WTC11 (cell line): ENCODE results near the gene IQGAP2.

Experiments used
- ATF1 ChIP-seq: sonication (generic); formaldehyde crosslinking; IDR thresholded peaks from 2 replicates; pipeline ENCODE4 v1.8.1; 2023; ENCODE audit warnings: mild to moderate bottlenecking, moderate library complexity, missing genetic modification reagents
- CREM ChIP-seq: sonication (generic); formaldehyde crosslinking; IDR thresholded peaks from 2 replicates; pipeline ENCODE4 v1.8.1; 2022; ENCODE audit warnings: mild to moderate bottlenecking, missing genetic modification reagents, moderate library complexity
- ELF4 ChIP-seq: sonication (generic); formaldehyde crosslinking; IDR thresholded peaks from 2 replicates; pipeline ENCODE4 v1.8.1; 2022; ENCODE audit warnings: low read depth, mild to moderate bottlenecking, moderate library complexity, missing genetic modification reagents
- FOXP4 ChIP-seq: sonication (generic); formaldehyde crosslinking; IDR thresholded peaks from 2 replicates; pipeline ENCODE4 v1.8.0; 2022; ENCODE audit warnings: mild to moderate bottlenecking, missing genetic modification reagents
- GABPB1 ChIP-seq: sonication (generic); formaldehyde crosslinking; IDR thresholded peaks from 2 replicates; pipeline ENCODE4 v1.8.1; 2023; ENCODE audit warnings: mild to moderate bottlenecking, missing genetic modification reagents
- HMGA2 ChIP-seq: fragments of 250-450 bp; sonication (Bioruptor Pico); IDR thresholded peaks from 2 replicates; pipeline ENCODE4 v1.4.0; 2021; ENCODE audit warnings: mild to moderate bottlenecking, moderate library complexity
- ZNF121 ChIP-seq: sonication (generic); formaldehyde crosslinking; IDR thresholded peaks from 2 replicates; pipeline ENCODE4 v1.8.0; 2023; ENCODE audit warnings: missing genetic modification reagents
- ZNF263 ChIP-seq: sonication (generic); formaldehyde crosslinking; IDR thresholded peaks from 2 replicates; pipeline ENCODE4 v1.8.1; 2022; ENCODE audit warnings: low read depth, mild to moderate bottlenecking, moderate library complexity, missing genetic modification reagents
- TF ChIP-seq, protein P1 (sequence below): fragments of 200-600 bp; IDR thresholded peaks from 2 replicates; pipeline ENCODE4 v1.8.0; 2022; ENCODE audit warnings: antibody characterized with exemption
- TF ChIP-seq, protein P2 (sequence below): sonication (generic); formaldehyde crosslinking; IDR thresholded peaks from 2 replicates; pipeline ENCODE4 v1.8.0; 2022; ENCODE audit warnings: mild to moderate bottlenecking, missing genetic modification reagents
- TF ChIP-seq, protein P3 (sequence below): fragments of 250-450 bp; sonication (Bioruptor Pico); IDR thresholded peaks from 2 replicates; pipeline ENCODE4 v2.1.2; 2022; ENCODE audit warnings: mild to moderate bottlenecking, moderate library complexity

DNA sequence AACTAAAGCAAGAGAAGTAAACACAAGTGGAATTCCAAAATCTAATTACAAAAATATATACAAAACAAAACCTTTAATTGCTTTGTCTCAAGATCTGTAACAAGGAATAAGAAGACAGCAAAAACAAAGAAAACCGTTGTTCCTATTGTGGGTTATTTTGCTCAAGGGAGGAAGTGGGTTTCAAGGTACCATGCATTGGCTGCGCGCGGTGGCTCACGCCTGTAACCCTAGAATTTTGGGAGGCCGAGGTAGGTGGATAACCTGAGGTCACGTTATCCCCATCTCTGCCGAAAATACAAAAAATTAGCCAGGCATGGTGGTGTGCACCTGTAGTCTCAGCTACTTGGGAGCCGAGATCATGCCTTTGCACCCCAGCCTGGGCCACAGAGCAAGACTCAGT is 12.1 kb upstream of the IQGAP2 start:
- no peak for TF ChIP-seq HMGA2 (CRISPR knock-in tag)
- no peak for TF ChIP-seq ZNF263 (CRISPR knock-in tag)
- TF ChIP-seq GABPB1 (CRISPR knock-in tag), result no peak
- no peak for TF ChIP-seq FOXP4 (CRISPR knock-in tag)
- TF ChIP-seq, protein P1, sequence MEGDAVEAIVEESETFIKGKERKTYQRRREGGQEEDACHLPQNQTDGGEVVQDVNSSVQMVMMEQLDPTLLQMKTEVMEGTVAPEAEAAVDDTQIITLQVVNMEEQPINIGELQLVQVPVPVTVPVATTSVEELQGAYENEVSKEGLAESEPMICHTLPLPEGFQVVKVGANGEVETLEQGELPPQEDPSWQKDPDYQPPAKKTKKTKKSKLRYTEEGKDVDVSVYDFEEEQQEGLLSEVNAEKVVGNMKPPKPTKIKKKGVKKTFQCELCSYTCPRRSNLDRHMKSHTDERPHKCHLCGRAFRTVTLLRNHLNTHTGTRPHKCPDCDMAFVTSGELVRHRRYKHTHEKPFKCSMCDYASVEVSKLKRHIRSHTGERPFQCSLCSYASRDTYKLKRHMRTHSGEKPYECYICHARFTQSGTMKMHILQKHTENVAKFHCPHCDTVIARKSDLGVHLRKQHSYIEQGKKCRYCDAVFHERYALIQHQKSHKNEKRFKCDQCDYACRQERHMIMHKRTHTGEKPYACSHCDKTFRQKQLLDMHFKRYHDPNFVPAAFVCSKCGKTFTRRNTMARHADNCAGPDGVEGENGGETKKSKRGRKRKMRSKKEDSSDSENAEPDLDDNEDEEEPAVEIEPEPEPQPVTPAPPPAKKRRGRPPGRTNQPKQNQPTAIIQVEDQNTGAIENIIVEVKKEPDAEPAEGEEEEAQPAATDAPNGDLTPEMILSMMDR, result no peak
- no peak for TF ChIP-seq CREM (CRISPR knock-in tag)
- TF ChIP-seq ELF4, result no peak
- no peak for TF ChIP-seq ATF1 (CRISPR knock-in tag)
- TF ChIP-seq, protein P2, sequence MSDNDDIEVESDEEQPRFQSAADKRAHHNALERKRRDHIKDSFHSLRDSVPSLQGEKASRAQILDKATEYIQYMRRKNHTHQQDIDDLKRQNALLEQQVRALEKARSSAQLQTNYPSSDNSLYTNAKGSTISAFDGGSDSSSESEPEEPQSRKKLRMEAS (CRISPR knock-in tag), result no peak
- no peak for TF ChIP-seq ZNF121 (CRISPR knock-in tag)
- TF ChIP-seq, protein P3, sequence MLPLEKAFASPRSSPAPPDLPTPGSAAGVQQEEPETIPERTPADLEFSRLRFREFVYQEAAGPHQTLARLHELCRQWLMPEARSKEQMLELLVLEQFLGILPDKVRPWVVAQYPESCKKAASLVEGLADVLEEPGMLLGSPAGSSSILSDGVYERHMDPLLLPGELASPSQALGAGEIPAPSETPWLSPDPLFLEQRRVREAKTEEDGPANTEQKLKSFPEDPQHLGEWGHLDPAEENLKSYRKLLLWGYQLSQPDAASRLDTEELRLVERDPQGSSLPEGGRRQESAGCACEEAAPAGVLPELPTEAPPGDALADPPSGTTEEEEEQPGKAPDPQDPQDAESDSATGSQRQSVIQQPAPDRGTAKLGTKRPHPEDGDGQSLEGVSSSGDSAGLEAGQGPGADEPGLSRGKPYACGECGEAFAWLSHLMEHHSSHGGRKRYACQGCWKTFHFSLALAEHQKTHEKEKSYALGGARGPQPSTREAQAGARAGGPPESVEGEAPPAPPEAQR, result no peak
